HG03060 (cell line): ENCODE results near the gene ARL11.

ENCODE experiments used
- ATAC-seq: cut with Tn5 transposase; IDR thresholded peaks from one replicate; pipeline ENCODE4 v1.9.1; 2021; ENCODE audit warnings: low read depth, moderate number of reproducible peaks; ENCODE audit not compliant: unreplicated experiment

Gene ARL11

DNA sequence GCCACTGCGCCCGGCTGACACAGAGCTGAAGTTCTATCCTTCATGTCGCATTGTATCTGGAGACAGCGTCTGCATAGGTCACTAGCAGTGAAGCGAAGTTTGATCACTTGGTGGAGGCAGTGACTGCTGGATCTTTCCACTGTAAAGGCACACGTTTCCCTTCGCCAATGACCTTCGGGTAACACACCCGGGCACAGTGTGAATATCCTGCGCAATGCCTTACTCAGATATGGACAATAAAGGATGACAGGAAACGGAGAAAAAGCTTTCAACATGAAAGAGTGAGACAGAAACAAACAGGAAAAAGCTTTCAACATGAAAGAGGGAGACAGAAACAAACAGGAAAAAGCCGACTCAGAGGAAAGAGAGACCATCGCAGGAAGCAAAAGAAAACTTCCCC lies 17.1 kb downstream of the ARL11 start:
- no peak for ATAC-seq

DNA sequence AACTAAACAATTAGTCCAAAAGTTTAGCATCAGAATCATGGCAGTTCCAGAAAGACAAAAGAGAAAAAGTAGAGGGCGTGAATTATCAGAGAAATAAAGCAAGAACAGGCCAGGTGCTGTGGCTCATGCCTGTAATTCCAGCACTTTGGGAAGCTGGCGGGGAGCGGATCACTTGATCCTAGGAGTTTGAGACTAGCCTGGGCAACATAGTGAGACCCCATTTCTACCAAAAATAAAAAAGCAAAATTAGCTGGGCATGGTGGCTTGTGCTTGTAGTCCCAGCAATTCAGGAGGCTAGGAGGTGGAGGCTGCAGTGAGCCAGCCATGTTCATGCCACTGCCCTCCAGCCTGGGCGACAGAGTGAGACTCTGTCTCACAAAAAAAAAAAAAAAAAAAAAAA lies 18.4 kb downstream of the ARL11 start:
- ATAC-seq: no peak

DNA sequence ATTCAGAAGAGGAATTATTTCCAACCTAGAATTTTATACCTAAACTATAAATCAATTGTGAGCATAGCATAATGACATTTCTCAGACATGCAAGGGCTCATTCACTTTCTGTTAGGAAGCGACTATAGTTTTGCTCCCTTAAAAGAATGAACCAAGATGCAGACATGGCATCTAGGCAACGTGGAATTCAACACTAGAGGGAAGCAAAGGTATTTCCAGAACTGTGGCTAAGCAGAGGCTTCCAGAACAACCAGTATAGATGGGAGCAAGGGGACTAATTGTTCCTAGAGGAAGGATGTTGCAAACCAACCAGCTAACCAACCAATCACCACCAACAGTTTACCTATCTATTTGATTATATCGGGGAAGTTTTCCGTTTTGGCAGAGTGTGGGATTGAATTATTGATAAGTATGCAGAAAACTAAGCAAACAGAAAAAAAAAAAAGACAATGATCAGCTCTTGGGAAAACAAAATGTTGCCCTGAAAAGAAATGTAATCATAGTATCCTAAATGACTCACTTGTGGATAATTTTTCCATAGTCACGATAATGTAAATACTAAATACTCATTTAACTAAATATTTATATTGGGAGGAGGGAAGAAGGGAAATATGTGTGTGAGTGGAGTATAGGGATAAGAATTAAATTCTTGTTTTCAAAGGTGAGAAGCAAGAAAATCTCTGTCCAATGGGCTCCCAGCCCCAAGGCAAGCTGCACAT lies 21.1 kb downstream of the ARL11 start:
- ATAC-seq: no peak

DNA sequence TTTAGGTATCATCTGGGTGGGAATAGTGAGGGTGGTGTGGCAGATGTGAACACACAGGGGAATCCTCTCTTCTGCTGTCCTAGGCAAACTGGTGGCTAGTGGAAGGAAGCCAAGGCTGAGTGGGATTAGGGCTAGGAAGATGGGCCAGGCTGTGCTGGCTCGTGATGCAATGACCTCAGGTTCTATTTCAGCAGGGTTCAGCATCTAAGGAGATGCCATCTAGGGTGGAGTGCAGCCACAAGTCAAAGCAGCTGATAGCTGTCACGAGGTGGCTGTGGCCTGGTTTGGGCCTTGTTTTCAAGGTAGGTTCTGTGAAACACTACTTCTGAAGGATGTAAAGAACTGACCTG lies 21.6 kb downstream of the ARL11 start:
- ATAC-seq: no peak

DNA sequence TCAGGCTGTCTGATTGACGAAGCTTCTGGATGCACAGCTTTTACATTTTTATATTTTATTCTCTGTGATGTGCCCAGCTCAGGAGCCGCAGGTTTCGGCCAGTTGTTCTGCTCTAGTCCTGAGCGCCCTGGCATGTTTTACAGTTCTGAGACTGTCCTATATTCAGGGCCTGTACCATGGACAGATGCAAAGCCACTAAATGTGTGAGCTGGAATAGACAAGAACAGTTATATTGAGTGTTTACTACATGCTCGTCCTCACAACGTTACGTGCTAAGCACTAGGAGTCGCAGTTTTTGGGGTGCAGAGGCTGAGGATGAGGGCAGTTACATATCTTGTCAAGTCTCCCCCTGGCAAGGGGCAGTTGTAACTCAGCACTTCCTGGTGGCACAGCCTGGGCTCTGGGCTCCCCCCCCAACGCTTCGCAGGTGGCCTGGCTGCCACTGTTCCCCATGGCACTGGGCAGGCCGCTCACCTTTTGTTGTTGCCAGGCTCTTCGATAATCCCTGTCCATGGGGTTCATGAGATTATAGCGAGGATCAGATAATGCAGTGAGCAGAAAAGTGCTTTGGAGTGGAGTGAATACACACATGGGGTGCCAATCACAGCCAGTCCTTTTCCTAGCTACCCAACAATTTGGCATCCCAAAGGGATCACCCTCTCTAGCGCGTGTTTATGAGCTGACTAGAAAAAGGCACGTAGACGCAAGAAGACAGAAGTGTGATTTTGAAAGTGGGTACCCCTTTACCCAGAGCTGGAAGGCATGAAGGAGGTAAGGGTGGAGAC lies 23.5 kb downstream of the ARL11 start:
- ATAC-seq: no peak

DNA sequence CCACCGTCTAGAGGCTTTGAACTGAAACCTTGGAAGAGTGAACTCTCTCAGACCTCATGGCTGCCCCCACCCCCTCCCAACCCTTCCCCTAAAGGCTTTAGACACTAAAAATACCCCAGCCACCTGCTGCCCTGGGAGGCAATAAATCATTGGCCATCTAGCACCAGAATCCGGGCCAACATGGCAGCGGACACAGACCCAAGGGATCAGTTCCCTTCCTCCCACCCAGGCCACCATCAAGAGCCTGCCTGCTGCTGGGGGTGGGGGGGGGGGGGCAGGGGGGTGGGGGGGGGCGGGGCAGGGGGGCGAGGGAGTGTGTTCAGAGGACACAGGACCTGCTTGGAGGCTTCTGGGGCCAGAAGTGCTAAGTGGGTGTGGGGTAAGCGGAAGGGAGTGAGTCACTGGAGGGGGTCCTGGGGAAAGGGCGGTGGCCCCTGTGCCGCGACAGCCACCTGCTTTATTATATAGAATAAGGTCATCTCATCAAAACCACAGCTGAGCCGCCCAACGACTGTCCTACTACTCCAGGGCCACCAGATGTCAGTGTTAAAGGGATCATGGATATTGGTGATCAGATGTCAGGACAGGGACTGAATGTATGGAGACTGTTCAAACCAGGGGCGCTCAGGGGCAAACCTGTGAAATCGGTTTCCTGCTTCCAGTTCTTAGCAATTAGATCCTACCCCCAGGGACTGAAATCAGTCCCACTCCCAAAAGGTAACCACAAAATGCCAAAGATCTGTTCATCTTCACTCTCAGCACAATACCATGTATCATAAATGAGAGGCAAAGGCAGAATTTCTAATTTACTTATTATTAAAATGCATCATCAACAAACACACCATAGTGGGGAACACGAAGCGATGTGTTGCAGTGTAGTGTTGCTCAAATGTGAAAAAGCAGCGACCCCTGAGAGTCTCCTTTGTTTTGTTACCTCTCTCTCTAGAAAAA lies 24.3 kb downstream of the ARL11 start:
- ATAC-seq: no peak

DNA sequence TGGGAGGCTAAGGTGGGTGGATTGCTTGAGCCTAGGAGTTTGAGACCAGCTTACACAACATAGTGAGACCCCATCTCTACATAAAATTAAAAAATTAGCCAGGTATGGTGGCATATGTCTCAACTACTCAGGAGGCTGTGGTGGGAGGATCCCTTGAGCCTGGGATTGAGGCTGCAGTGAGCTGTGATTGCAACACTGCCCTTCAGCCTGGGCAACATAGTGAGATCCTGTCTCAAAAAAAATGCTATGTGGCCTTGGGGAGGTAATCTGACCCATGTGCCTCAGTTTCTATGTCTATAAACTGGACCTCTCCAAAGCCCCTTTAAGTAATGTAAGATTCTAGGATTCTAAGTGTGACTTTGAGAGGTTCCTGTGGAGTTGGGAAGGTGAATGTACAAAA lies 25.2 kb downstream of the ARL11 start:
- ATAC-seq: no peak

DNA sequence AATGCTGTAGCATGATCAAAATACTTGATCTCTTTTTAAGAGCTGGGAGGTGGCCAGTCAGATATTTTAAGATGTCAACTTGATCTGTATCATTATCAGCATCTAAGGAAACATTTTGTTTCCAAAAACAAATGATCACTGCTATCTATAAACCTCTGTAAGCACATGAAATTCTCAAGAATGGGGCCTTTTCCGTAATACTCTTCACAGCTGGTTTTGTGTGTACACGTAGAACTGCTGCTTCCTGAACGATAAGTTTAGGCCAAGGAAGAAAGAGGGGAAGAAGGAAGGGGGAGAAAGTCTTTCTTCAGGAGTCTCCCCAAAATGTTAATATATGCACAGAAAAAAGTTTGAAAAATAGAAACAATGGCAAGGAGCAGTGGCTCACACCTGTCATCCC lies 25.7 kb downstream of the ARL11 start:
- ATAC-seq: no peak

DNA sequence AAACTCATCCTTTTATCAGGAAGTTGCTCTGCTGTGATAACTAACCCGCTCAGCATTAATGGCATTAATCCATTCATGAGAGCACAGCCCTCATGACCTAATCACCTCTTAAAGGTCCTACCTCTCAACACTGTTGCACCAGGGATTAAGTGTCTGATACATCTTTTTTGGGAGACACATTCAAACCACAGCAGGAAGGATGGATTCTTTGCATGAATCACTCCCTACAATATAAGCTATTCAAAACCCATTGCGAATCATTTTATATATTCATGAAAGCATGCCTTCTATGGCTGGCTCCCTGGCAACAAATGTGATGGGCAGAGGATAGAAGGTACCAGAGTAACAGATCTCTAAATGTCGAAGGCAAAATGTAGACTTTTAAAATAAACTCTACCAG lies 27.6 kb downstream of the ARL11 start:
- ATAC-seq: no peak

DNA sequence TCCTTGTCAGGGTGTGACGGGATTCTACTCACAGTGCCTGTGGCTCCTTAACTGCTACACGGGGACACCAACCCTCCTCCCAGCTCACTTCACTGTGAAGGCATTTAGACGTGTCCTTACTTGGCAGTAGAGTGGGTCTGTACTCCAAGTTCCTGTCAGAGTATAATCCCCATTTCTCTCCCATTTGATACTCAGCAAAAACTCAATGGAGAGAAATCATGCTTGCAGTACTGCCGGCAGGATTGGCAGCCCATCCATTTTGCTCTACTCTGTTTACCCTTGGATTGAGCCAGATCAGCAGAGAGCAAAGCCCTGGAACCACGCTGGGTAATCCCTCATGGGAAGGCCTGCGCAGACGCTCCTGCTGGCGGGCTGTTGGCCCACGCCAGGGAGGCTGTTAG lies 28.9 kb downstream of the ARL11 start:
- ATAC-seq: no peak

DNA sequence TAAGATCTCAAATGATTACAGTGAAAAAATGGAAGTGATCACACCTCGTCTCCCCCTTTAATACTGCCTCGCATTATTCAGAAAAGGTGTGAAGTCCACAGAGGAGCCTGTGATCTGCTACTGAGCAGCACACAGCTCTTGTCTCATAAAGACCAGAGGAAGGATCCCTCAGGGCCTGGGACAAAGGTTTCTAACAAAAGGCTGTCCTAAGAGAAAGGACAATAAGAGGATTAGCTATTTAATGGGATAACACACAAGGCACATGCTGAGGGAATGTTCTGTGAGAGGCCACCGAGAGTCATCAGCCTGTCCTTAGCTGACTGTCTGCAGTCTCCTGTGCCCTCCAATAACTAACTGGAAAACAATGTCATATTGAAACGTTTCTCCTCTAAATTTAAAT lies 36.3 kb downstream of the ARL11 start:
- ATAC-seq: no peak

DNA sequence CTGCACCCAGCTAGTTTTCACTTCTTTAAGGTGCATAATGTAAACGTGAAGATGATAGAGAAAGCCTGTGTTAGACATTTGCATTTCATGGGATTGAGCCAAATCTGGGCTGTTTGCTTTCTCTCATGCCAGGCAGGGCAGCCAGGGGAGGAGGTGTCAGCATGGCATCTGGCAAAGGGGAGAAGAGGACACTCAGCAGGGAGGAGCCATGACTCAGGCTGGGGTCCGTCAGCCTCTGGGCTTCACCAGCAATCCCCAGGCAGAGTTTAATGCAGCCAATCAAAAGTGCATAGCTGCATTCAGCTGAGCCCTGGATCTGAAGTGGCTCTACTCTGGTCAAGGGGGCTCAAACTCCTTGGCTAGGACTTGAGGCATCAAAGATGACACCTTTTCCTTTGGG lies 39.5 kb downstream of the ARL11 start:
- no peak for ATAC-seq

DNA sequence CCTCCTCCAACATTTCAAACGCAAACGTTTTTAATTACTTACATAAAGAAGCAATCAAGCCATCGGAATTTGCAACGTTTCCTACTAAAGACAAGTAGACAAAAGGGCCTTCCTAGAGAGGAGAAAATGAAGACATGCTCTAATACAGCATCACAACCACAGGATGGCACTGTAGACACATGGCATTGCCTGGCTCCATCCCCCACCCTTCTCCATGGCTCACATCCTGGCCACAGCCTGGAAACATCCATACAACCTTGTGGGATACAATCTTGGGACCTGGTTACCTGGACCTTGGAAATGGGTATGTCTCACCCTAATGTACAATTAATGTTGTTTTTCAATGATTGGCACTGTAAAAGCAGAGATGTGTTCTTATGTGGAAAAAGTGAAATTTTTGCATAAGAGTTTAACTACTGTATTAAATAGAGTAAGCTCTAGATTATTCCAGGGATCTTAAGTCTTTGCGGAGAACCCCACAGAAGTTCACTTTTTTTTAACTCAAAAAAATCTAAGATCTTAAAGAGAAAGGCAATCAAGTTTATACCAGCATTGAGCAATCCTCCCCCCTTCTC lies 41.5 kb downstream of the ARL11 start:
- ATAC-seq: no peak

DNA sequence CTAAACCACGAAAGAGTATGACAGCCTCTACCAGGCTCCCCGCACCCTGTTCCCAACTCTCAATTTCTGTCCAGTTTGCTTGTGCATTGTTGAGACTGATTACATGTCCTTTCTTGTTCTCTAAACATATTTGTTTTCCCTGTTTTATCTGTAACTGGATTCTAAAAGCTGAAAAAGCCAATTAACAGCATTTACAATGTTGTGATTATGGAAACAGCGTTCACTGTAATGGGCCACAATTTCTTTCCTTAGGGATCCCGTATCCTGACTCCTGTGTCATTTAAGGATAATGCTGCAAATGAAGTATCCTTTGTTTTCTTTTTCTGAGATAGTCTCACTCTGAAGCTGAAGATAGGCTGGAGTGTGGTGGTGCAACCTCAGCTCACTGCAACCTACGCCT lies 42.5 kb downstream of the ARL11 start:
- ATAC-seq: no peak

DNA sequence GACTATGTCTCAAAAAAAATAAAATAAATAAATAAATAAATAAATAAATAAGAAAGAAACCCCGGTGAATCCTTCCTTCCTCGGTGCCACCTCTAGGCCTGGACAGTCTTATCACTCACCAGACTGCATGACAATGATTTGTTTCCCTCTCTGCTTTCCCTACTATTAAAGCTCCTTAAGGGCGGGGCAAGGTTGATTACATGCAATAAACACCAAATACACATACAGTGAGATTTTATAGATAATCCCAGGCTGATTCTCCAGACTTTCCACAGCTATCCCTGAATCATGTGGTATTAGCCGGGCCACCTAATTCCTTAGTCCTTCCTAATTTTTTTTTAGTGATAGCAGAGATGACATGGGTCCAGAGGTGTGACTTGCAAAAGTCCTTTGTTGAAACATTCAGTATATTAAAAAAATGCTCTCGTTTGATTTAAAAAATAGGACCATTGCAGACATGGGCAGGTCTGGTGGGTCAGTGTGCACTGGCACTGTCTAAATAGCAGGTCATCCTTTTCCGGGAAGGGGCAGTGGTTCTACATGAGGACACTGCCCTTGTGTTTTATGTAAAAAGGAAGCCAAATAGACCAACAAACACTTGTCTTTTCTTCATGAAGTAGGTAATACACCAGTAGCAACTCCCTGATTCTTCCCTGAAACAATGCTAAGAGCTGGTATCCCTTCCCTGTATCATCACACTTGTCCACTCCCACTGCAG lies 48.4 kb downstream of the ARL11 start:
- ATAC-seq: no peak

DNA sequence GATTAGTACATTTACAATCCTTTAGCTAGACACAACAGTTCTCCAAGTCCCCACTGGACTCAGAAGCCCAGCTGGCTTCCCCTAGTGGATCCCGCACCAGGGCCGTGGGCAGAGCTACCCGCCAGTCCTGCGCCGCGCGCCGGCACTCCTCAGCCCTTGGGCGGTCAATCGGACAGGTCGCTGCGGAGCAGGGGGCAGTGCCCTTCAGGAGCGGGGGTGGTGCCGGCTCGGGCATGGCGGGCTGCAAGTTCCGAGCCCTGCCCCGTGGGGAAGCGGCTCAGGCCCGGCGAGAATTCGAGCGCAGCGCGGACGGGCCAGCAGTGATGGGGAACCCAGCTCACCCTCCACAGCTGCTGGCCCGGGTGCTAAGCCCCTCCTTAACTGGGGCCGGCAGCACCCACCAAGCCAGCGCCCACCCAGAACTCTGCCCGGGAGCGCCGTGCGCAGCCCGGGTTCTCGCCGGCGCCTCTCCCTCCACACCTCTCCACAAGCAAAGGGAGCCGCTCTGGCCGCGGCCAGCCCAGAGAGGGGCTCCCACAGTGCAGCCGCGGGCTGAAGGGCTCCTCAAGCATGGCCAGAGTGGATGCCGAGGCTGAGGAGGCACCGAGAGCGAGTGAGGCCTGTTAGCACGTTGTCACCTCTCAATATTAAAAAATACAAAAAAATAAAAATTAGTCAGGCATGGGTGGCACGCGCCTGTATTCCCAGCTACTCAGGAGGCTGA lies 50.0 kb downstream of the ARL11 start:
- ATAC-seq: no peak

DNA sequence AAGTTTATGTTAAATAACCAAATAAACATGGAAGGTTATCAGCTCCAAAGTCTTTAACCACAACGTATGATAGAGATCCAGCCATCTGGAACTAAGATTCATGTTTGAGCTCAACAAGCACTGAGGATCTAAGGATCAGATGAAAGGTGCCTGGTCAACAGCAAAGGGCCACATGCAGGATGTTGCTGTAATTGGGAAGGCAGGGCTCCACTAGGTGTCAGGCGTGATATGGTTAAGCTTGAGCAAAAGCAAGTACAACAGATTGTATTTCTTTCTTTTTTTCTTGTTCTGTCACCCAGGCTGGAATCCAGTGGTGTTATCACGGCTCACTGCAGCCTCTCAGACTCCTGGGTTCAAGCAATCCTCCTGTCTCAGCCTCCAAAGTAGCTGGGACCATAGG lies 50.9 kb downstream of the ARL11 start:
- no peak for ATAC-seq

DNA sequence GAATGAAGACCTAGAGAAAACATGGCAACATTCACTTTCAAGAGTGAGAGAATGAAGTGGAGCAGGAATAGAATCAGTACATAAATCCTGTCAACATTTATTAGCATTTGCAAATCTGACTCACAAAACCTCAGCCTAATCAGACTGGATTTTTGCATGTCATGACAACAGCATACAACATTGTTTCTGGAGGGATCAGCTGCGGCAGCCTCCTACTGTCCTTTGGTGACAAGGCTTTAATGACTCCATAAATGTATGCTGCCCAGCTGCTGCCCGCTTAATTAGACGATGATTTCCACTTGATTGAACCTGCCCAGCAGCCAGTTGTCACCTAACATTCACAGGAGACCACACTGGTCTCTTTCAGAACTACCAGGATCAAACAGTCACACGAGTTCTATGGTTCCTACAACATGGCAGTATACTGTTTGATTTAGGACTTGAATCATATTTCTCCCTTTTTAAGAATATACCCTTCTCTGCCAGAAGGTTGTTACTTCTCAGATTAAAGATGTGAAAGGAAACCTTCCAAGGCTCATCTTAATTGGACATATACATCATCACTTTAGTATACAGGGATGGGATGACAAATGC lies 53.6 kb downstream of the ARL11 start:
- ATAC-seq: no peak
